Hepatocyte (in vitro differentiated cells): Measurements from ENCODE around the gene OR5AN1. TPM values are rescaled to one million over a fixed set of nuclear protein-coding genes. Genes with fewer than 3 reads are reported as not detected.
"Not testable (repeated sequence)": the region's sequence is repeated elsewhere in the genome, so short reads cannot be mapped to it uniquely, and the experiment has no call there.

ENCODE experiments used
- DNase-seq: peaks from one replicate; pipeline ENCODE4 v3.0.0-alpha.2; 2016; ENCODE audit warnings: low spot score
- H2AFZ ChIP-seq: fragments of 200-600 bp; sonication (generic); 2 replicates; pipeline ENCODE4 v1.6.0; 2016; ENCODE audit warnings: antibody characterized with exemption, mild to moderate bottlenecking
- H3K27ac ChIP-seq: fragments of 200-600 bp; sonication (generic); 2 replicates; pipeline ENCODE4 v1.5.1; 2016; ENCODE audit warnings: mild to moderate bottlenecking
- H3K27me3 ChIP-seq: fragments of 200-600 bp; sonication (generic); 2 replicates; pipeline ENCODE4 v1.6.1; 2016
- H3K36me3 ChIP-seq: fragments of 200-600 bp; sonication (generic); replicated peaks from 2 replicates; pipeline ENCODE4 v1.5.1; 2016; ENCODE audit warnings: low read depth; ENCODE audit not compliant: insufficient read depth
- H3K4me1 ChIP-seq: fragments of 200-600 bp; sonication (generic); 2 replicates; pipeline ENCODE4 v1.5.1; 2016; ENCODE audit warnings: mild to moderate bottlenecking, moderate library complexity; ENCODE audit not compliant: insufficient read depth
- H3K4me2 ChIP-seq: fragments of 200-600 bp; sonication (generic); 2 replicates; pipeline ENCODE4 v1.6.0; 2016
- H3K4me3 ChIP-seq: fragments of 200-600 bp; sonication (generic); 2 replicates; pipeline ENCODE4 v1.5.1; 2016; ENCODE audit warnings: mild to moderate bottlenecking
- H3K79me2 ChIP-seq: fragments of 200-600 bp; sonication (generic); 2 replicates; pipeline ENCODE4 v1.6.0; 2017; ENCODE audit warnings: mild to moderate bottlenecking
- H3K9me2 ChIP-seq: fragments of 200-600 bp; sonication (generic); replicated peaks from 2 replicates; pipeline ENCODE4 v1.6.0; 2017; ENCODE audit warnings: mild to moderate bottlenecking; ENCODE audit not compliant: insufficient read depth
- H3K9me3 ChIP-seq: fragments of 200-600 bp; sonication (generic); 2 replicates; pipeline ENCODE4 v1.5.1; 2016; ENCODE audit warnings: low read depth, mild to moderate bottlenecking
- H4K20me1 ChIP-seq: fragments of 200-600 bp; sonication (generic); 2 replicates; pipeline ENCODE4 v1.6.0; 2016; ENCODE audit warnings: mild to moderate bottlenecking; ENCODE audit not compliant: insufficient read depth, poor library complexity, severe bottlenecking
- CTCF ChIP-seq: fragments of 200-600 bp; sonication (generic); IDR thresholded peaks from 2 replicates; pipeline ENCODE4 v1.5.1; 2016; ENCODE audit warnings: antibody characterized with exemption, mild to moderate bottlenecking; ENCODE audit not compliant: poor library complexity
- EZH2 ChIP-seq: fragments of 200-600 bp; sonication (generic); IDR thresholded peaks from 2 replicates; pipeline ENCODE4 v1.6.1; 2016; ENCODE audit warnings: antibody characterized with exemption, mild to moderate bottlenecking, borderline replicate concordance
- EZH2phosphoT487 ChIP-seq: fragments of 200-600 bp; sonication (generic); IDR thresholded peaks from one replicate; pipeline ENCODE4 v1.6.1; 2018; ENCODE audit warnings: antibody characterized with exemption, mild to moderate bottlenecking, low read depth, moderate library complexity; ENCODE audit not compliant: unreplicated experiment, severe bottlenecking
- WGBS: methylation state at CpG from one replicate; pipeline ENCODE4 v1.1.6; 2016; ENCODE audit warnings: low lambda C conversion rate; ENCODE audit errors: missing lambda C conversion rate; 5-methylcytosine and 5-hydroxymethylcytosine counted together
- polyA plus RNA-seq: library from polyadenylated mRNA; unstranded; fragments of >200 nt; fragmentation: Nextera tagmentation; extraction: Ambion mirVana; gene quantifications from 2 replicates; pipeline ENCODE4 v1.2.1, GENCODE V29; 2016
- total RNA-seq: library from RNA; depleted of rRNA; stranded (reverse); fragments of >200 nt; gene quantifications from 2 replicates; pipeline ENCODE4 v1.2.3, GENCODE V29; 2014

OR5AN1 gene
- total and polyA plus RNA-seq, 2 experiments from 2014 or later: not detected

GRCh38 chr11:59365232-59366018, 6.7 kb downstream of the OR5AN1 start:
- TF ChIP-seq EZH2 (no peak), CTCF (no peak), EZH2phosphoT487 (no peak)
- Histone ChIP-seq H3K9me2 (no peaks in the 10 kb centered on the region), H3K27ac (no peak overlapping the region), H3K36me3 (no peaks in the 10 kb centered on the region), H3K4me1 (no peaks in the 10 kb centered on the region), H3K9me3 (no peaks in the 10 kb centered on the region), H4K20me1 (no peaks in the 10 kb centered on the region), H3K4me3 (no peak overlapping the region), H3K79me2 (no peaks in the 10 kb centered on the region), H2AFZ (no peak overlapping the region), H3K27me3 (no peaks in the 10 kb centered on the region), H3K4me2 (no peak overlapping the region)
- DNase-seq: no peak

- Histone ChIP-seq H3K36me3 (no peaks in the 10 kb centered on the region), H3K27me3 (no peaks in the 10 kb centered on the region), H3K27ac (no peak overlapping the region), H4K20me1 (no peaks in the 10 kb centered on the region), H3K9me3 (no peaks in the 10 kb centered on the region), H3K9me2 (no peaks in the 10 kb centered on the region), H2AFZ (no peak overlapping the region), H3K79me2 (no peaks in the 10 kb centered on the region), H3K4me1 (no peaks in the 10 kb centered on the region), H3K4me3 (no peak overlapping the region), H3K4me2 (no peak overlapping the region)
- no peak for DNase-seq
- TF ChIP-seq EZH2: no peak
- no peak for TF ChIP-seq CTCF
- TF ChIP-seq EZH2phosphoT487: no peak
- 46% methylated on average over 8 of the region's 8 CpGs for WGBS
These were observed 9.7 kb downstream of the OR5AN1 start for GRCh38 chr11:59368238-59369022.

GRCh38 chr11:59372324-59372723, 13.6 kb downstream of the OR5AN1 start:
- H3K4me2 ChIP-seq, H3K27me3 ChIP-seq, H3K9me2 ChIP-seq, H3K36me3 ChIP-seq, H3K4me1 ChIP-seq, H3K4me3 ChIP-seq, H3K79me2 ChIP-seq, H3K27ac ChIP-seq, H2AFZ ChIP-seq, H4K20me1 ChIP-seq, H3K9me3 ChIP-seq, DNase-seq: not testable (repeated sequence)
- WGBS: 49% methylated on average over 3 of the region's 3 CpGs

- Histone ChIP-seq H4K20me1 (no peaks in the 10 kb centered on the region), H3K79me2 (no peaks in the 10 kb centered on the region), H3K36me3 (no peaks in the 10 kb centered on the region), H3K4me2 (no peak overlapping the region), H3K4me1 (no peaks in the 10 kb centered on the region), H3K9me2 (no peaks in the 10 kb centered on the region), H3K9me3 (no peaks in the 10 kb centered on the region), H3K4me3 (no peak overlapping the region), H3K27ac (no peak overlapping the region), H2AFZ (no peak overlapping the region), H3K27me3 (no peaks in the 10 kb centered on the region)
- 42% methylated on average over 2 of the region's 2 CpGs for WGBS
- DNase-seq: no peak
- TF ChIP-seq EZH2 (no peak), EZH2phosphoT487 (no peak), CTCF (no peak)
These were observed 21.8 kb downstream of the OR5AN1 start for GRCh38 chr11:59380263-59381059.
